ENCODE results near the gene PTK6. TPM values are rescaled to one million over a fixed set of nuclear protein-coding genes. Genes with fewer than 3 reads are reported as not detected.

Gene PTK6
- total and polyA plus RNA-seq, 2 of the 13 experiments (the other 11 are each of a cell fraction or from before 2014, with no cell fraction given), result 0.08 TPM; not detected in 1

- TF ChIP-seq ARID5B (CRISPR knock-in tag; IDR thresholded peaks at IDR 0.05) (peak; percentile 67), KLF12 (CRISPR knock-in tag; IDR thresholded peaks at IDR 0.05; ENCODE audit: borderline replicate concordance) (no peak), IRF1 (CRISPR knock-in tag; IDR thresholded peaks at IDR 0.05; ENCODE audit: low read depth) (no peak), ZNF607 (CRISPR knock-in tag; IDR thresholded peaks at IDR 0.05; ENCODE audit: borderline replicate concordance) (no peak), IRF9 (CRISPR knock-in tag; IDR thresholded peaks at IDR 0.05; ENCODE audit: borderline replicate concordance) (0 out of 2 replicates have a peak, but pooled peaks have one; percentile 11), KLF9 (CRISPR knock-in tag; IDR thresholded peaks at IDR 0.05; ENCODE audit: low read depth) (no peak), SMAD9 (CRISPR knock-in tag; IDR thresholded peaks at IDR 0.05) (no peak), ZNF101 (CRISPR knock-in tag; IDR thresholded peaks at IDR 0.05; ENCODE audit: borderline replicate concordance, low read depth) (no peak), NFYC (CRISPR knock-in tag; IDR thresholded peaks at IDR 0.05) (no peak), REPIN1 (CRISPR knock-in tag; IDR thresholded peaks at IDR 0.05; ENCODE audit: borderline replicate concordance, low read depth) (no peak), ZNF598 (CRISPR knock-in tag; IDR thresholded peaks at IDR 0.05; ENCODE audit: borderline replicate concordance) (no peak), ZNF263 (CRISPR knock-in tag; IDR thresholded peaks at IDR 0.05) (peak; percentile 29; the same call in 1 of the 2 replicates), ZBTB46 (CRISPR knock-in tag; IDR thresholded peaks at IDR 0.05; ENCODE audit: borderline replicate concordance) (no peak), ZNF564 (CRISPR knock-in tag; IDR thresholded peaks at IDR 0.05) (no peak), ZBED4 (CRISPR knock-in tag; IDR thresholded peaks at IDR 0.05; ENCODE audit: borderline replicate concordance) (0 out of 2 replicates have a peak, but pooled peaks have one; percentile 30)
Observed at GRCh38 chr20:63577317-63577894, 40.2 kb upstream of the PTK6 start (continued).

All from HepG2 (cell line).